Caki2 (cell line): ENCODE data around the gene CPSF4. TPM values are rescaled to one million over a fixed set of nuclear protein-coding genes. Genes with fewer than 3 reads are reported as not detected.
"Not testable (repeated sequence)": the region's sequence is repeated elsewhere in the genome, so short reads cannot be mapped to it uniquely, and the experiment has no call there.

Source experiments
- DNase-seq: peaks from one replicate; pipeline ENCODE4 v3.0.0-alpha.2; 2015; ENCODE audit warnings: low read depth
- in situ Hi-C: cut with HindIII; loops from 2 replicates; pipeline ENCODE4 v1.10.0; 2016; ENCODE audit warnings: low sequenced_read_pairs, low pct_unique_long_range_greater_than_20kb, mixed read lengths
- total RNA-seq: library from RNA; depleted of rRNA; stranded (reverse); fragments of >200 nt; shearing (Covaris generic); gene quantifications from 2 replicates; pipeline ENCODE4 v1.2.3, GENCODE V29; 2014; ENCODE audit warnings: low replicate concordance

Gene CPSF4
- total RNA-seq, 1 experiment from 2014 or later, result 31.4 TPM

DNA sequence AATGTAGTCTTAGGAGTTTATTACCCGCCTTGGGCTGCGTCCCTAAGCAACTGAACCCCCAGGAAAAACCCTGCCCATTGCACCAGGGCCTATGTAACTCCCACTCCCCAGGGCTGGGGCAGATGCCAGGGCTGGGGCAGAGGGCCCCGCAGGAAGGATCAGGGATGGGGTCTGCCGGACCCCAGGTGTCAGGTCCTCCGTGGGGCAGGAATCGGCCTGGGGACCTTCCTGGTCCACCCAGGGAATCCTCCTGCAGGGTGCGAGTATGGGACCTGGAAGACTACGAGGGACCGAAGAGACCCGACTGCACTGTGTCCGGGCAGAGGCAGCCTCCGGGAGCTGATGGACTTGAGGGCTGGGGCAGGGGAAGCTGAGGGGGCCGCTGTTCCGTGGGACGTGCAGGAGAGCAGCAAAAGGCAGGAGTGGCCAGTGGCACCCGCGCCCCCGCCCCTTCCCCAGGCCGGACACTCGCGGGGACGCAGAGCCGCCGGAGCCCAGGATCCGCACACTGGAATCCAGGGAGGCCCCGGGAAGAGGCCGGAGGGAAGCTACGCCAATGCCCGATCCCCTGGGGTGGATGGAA lies 29.7 kb downstream of the CPSF4 start:
- no peak for DNase-seq
- in situ Hi-C loops, result no loop called here

DNA sequence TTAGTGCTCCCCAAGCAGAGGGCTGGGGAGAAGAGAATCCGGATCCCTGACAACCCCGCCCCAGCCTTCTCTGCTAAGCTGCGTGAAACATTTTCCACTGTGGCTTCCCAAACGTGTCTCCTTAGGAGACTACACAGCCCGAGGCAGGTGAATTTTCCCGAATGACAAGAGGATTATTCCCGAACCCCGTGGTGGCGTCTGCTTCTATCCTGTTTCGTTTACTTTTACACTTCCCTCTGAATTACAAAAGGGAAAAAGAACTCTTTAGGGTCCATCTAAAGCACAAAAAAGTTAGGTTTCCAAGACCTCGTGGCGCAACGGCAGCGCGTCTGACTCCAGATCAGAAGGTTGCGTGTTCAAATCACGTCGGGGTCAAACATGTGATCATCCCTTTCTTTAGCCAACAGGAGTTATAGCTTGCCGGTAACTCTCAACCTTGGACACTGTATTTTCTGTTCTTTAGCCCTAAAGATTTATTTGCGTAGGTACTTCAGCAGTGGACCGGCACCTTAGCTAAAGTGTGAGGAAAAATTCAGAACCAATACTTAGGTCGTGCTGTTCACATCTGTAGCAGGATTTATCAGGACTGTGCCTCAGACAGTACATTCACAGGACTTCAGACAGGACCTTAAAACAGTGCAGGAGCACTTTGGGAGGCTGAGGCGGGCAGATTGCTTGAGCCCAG lies 30.8 kb downstream of the CPSF4 start:
- no peak for DNase-seq
- in situ Hi-C loops, result no loop called here

DNA sequence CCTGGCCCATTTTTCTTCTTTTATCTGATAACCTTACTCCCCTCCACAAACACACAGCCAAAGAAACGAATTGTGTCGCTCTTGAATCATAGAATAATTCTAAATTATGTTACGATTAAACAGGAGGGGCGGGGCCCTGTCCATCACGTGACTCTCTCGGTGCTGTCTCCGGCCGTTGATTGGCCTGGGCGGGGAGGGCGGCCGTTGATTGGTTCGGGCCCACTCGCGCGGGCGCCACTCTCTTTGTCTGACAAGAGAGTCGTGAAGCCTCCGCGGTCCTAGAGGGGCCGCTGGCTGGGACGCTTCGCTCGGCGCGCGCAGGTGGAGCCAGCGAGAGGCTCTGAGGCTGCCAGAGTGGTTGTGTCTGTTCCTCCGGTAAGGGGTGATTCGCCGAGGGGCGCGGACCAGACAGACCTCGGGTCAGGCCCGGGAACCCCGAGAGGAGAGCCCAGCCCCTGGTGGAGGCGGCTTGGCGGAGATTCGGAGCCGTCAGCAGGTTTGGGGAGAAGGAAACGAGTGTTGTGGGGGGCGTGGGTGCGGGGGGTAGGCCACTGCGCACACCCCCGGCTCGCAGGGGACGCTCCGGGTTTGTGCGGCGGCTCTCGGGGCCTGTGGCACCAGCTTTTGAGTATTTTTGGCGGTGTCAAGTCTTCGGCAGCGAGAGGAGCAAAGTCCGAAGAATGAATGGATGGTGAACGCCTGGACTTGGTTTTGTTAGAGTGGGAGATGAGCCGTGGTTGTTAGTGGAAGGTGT lies 34.0 kb downstream of the CPSF4 start, which contains the start of gene ZNF789:
ZNF789 (plus strand) TSS at position 330 of the 754 bp plus-strand sequence. CDS start 3,567 bp downstream, outside the sequence.
- peak; percentile 95 for DNase-seq
- in situ Hi-C loops, result no loop called here

- in situ Hi-C loops, result no loop called here
- peak; percentile 61 for DNase-seq
These were observed 34.5 kb downstream of the CPSF4 start for GRCh38 chr7:99473315-99473596.

GRCh38 chr7:99476107-99476506 lies 37.4 kb downstream of the CPSF4 start:
- in situ Hi-C loops, result no loop called here
- no peak for DNase-seq

DNA sequence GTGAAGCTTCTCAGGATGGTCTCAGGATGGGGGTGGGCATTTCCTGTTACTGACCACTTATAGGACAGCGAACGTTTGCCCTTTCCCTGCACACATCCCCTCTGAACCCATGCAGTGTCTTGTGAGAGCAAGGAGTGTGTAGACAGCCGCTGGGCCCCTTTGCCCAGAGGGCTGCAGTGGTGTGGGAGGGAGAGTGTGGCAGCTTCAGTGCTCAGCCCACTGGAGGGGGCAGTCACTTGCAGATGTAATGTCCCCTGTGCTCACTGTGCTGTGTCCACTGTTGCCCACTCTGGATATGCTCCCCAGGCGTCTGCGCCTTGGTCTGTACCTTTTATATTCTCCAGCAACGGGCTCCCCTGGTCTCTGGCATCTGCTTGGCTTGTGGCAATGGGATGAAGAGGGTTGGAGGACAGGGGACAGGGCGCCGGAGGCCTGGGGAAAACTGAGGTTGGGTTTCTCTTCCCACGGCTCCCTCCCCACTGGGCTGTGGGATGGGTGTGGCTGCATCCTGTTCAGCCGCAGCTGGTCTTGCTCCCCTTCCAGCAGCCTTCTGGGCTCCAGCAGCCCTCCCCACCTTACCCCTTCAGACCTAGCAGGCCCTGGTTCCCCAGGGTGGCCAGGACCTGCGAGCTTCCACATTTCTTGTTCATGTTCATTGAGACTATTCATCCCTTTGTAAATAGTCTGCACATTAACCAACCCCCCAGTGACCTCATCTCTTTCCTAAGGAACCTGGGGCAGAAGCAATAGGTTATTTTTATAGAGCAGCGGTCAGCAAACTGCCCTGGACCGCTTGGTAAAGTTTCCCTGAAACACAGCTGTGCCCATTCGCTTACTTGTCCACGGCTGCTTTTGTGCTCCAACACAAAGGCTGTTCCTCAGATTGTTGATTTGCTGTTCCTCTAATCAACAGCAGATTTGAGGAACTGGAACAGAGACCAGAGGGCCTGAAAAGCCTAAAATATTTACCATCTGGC lies 40.0 kb downstream of the CPSF4 start:
- in situ Hi-C loops, result no loop called here
- no peak for DNase-seq

GRCh38 chr7:99485094-99485493 lies 46.4 kb downstream of the CPSF4 start:
- in situ Hi-C loops, result no loop called here
- no peak for DNase-seq

- in situ Hi-C loops, result no loop called here
These were observed 50.5 kb downstream of the CPSF4 start for GRCh38 chr7:99489235-99489634.

DNA sequence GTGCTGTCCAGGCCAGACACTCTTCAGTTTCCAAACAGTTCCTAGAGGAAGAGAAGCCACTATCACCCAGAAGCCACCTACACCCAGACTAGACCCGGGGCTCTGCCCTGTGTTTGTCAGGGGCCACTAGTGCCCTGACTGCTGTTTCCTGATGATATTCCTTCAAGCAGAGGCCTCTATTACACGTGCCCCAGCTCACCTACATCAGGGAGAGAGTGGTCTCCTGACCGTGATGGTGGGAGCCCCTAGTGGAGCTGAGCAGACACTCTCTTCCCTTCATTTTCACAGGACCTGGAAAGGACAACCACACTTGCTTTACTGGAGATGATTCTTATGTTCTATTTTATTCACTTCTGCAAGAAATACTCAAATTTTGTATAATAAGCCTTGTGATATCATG lies 52.1 kb downstream of the CPSF4 start:
- DNase-seq, result no peak
- in situ Hi-C loops, result no loop called here

More at GRCh38 chr7:99489235-99489634, 50.5 kb downstream of the CPSF4 start:
- DNase-seq, result no peak

DNA sequence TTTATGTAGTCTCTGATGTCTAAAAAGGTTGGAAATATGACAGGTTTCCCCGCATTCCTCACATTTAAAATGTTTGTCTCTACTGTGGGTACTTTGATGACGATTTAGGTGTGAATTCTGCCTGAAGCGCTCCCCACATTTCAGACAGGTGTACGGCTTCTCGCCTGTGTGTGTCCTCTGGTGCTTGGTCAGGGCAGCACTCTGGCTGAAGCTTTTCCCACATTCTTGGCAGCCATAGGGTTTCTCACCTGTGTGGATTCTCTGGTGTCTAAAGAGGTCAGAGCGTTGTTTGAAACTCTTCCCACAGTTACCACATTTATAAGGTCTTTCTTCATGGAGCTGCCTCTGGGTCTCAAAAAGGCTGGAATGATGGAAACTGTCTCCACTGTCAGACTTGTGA lies 55.1 kb downstream of the CPSF4 start:
- DNase-seq, result peak; percentile 13
- in situ Hi-C loops, result no loop called here

GRCh38 chr7:99497766-99498545 lies 59.2 kb downstream of the CPSF4 start:
- in situ Hi-C loops, result no loop called here
- DNase-seq, result no peak

DNA sequence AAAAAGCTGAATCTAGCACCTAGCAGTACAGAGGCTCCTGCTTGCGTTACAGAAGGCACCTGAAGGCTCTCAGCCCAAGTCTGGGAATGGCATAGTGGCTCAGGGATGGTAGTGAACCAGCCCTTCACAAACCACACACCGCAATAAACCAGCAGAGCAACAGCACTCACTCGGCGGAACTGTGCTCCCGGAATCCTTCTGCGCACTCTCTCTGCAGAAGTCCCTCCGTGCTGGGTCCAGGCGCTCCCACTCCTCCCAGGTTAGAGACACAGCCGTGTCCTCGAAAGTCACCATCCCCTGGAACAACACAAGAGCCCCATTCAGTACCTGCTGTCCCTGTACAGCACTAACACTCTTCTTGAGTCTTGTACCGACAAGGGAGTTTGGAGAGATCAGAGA lies 59.8 kb downstream of the CPSF4 start:
- DNase-seq, result no peak
- in situ Hi-C loops, result no loop called here

DNA sequence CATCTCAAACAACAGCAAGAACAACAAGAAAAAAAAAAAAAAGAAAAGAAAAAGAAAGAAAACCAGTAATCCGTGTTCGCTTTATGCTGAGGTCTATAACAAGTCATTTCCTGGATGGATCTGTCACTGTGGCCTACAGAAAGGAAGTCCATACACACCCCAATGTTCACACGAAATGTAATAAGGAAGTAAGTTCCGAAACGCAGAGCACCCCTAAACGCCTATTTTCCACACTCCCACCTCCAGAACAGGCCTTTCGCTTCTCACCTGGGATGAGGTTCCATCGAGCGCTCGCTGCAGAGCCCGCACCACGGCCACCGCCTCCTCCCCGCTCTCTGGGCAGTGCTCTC lies 60.6 kb downstream of the CPSF4 start:
- in situ Hi-C loops, result no loop called here
- DNase-seq, result peak; percentile 30

GRCh38 chr7:99499721-99500636 lies 61.2 kb downstream of the CPSF4 start, which contains the start of gene ZNF394:
Gene ZNF394, minus strand, starts transcription at chr7:99500281. Its CDS starts 188 bp downstream, at chr7:99500093.
- in situ Hi-C loops, result no loop called here
- DNase-seq, result peak; percentile 86

DNA sequence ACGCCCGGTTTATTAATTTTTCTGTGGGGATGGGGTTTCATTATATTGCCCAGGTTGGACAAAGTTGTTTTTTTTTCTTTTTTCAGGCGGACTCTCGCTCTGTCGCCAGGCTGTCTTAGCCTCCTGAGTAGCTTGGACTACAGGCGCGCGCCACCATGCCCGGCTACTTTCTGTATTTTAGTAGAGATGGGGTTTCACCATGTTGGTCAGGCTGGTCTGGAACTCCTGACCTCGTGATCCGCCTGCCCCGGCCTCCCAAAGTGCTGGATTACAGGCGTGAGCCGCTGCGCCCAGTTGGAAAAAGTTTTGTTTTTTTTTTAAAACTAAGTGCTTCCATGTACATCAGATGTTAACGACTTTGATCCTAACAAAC lies 61.9 kb downstream of the CPSF4 start:
- in situ Hi-C loops, result no loop called here

GRCh38 chr7:99501236-99501635 lies 62.5 kb downstream of the CPSF4 start:
- peak; percentile 30 for DNase-seq
- in situ Hi-C loops, result not testable (repeated sequence)

More for the DNA sequence above, 61.9 kb downstream of the CPSF4 start:
- no peak for DNase-seq

- no peak for DNase-seq
These were observed 65.5 kb downstream of the CPSF4 start for GRCh38 chr7:99504281-99504602.

More at GRCh38 chr7:99504281-99504602, 65.5 kb downstream of the CPSF4 start:
- in situ Hi-C loops, result no loop called here
